ENCODE measurements around the gene SLCO1B3. TPM values are rescaled to one million over a fixed set of nuclear protein-coding genes. Genes with fewer than 3 reads are reported as not detected.

SLCO1B3 gene
- total RNA-seq, 1 donor from 2014 or later, result not detected

- Mint-ChIP-seq H3K9me3 (no peaks in the 10 kb centered on the region), H3K27me3 (ENCODE audit: low read depth) (no peaks in the 10 kb centered on the region), H3K27ac (no peak overlapping the region), H3K4me3 (no peak overlapping the region), H3K4me1 (no peaks in the 10 kb centered on the region), H3K36me3 (no peaks in the 10 kb centered on the region)
- no peak for DNase-seq (ENCODE audit: low spot score in 2 of 2, unreplicated experiment in 2 of 2)
- no peak for TF ChIP-seq CTCF (IDR thresholded peaks at IDR 0.05; ENCODE audit: unreplicated experiment)
Observed at GRCh38 chr12:20832911-20833310, 22.4 kb downstream of the SLCO1B3 start.

- no peak overlapping the region for H3K4me3 Mint-ChIP-seq
- no peaks in the 10 kb centered on the region for H3K27me3 Mint-ChIP-seq (ENCODE audit: low read depth)
- no peak for DNase-seq (ENCODE audit: low spot score in 2 of 2, unreplicated experiment in 2 of 2)
- no peaks in the 10 kb centered on the region for H3K4me1 Mint-ChIP-seq
- TF ChIP-seq CTCF (IDR thresholded peaks at IDR 0.05; ENCODE audit: unreplicated experiment), result no peak
- H3K36me3 Mint-ChIP-seq, result no peaks in the 10 kb centered on the region
- H3K9me3 Mint-ChIP-seq, result peaks cover 19% of the 10 kb centered on the region
- no peak overlapping the region for H3K27ac Mint-ChIP-seq
Observed at GRCh38 chr12:20852649-20853048, 42.1 kb downstream of the SLCO1B3 start.

DNA sequence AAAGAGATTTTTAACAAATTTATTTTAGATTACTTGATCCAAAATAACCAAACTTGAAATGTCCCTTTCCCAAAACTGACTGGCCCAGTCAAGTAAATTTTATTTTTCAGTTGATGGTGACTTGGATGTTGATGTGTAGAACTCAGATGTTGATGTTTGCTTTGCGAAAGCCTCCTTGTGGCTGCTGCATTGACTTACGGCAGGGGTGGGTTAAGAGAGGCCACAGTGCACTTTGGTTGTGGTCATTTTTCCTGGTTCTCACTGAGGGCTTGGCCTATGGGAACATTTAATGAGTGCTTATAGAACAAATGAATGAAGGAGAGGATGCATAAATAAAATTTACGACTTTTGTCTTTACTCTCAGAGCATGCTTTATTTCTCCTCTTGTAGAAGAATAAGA, 52.6 kb downstream of the SLCO1B3 start:
- DNase-seq (ENCODE audit: low spot score in 2 of 2, unreplicated experiment in 2 of 2), result no peak
- Mint-ChIP-seq H3K4me3 (no peak overlapping the region), H3K36me3 (no peaks in the 10 kb centered on the region), H3K4me1 (no peaks in the 10 kb centered on the region), H3K27me3 (ENCODE audit: low read depth) (no peaks in the 10 kb centered on the region), H3K27ac (no peak overlapping the region), H3K9me3 (no peaks in the 10 kb centered on the region)
- no peak for TF ChIP-seq CTCF (IDR thresholded peaks at IDR 0.05; ENCODE audit: unreplicated experiment)

DNA sequence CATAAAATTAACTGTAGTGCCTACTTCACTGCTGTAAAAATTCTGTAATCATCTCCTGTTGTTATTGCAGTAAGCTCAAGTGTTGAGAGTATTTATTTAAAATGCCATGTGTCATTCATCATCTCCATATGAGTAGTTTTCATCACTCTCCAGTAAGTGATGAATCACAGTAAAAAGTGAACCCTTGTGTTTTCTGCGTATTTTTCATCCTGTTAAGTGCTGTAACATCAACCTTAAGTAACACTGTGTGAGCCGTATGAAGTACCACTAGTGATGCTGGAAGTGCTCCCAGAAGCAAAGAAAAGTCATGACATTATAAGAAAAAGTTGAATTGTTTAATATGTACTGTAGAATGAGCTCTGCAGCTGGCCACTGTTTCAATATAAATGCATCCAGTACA, 55.4 kb downstream of the SLCO1B3 start:
- no peak for DNase-seq (ENCODE audit: low spot score in 2 of 2, unreplicated experiment in 2 of 2)
- TF ChIP-seq CTCF (IDR thresholded peaks at IDR 0.05; ENCODE audit: unreplicated experiment), result no peak
- Mint-ChIP-seq H3K36me3 (no peaks in the 10 kb centered on the region), H3K27me3 (ENCODE audit: low read depth) (no peaks in the 10 kb centered on the region), H3K9me3 (no peaks in the 10 kb centered on the region), H3K4me3 (no peak overlapping the region), H3K27ac (no peak overlapping the region), H3K4me1 (no peaks in the 10 kb centered on the region)

- H3K27ac Mint-ChIP-seq, result no peak overlapping the region
- H3K4me1 Mint-ChIP-seq, result no peaks in the 10 kb centered on the region
- no peaks in the 10 kb centered on the region for H3K27me3 Mint-ChIP-seq (ENCODE audit: low read depth)
Observed at GRCh38 chr12:20868277-20868676, 57.8 kb downstream of the SLCO1B3 start.

More at GRCh38 chr12:20868277-20868676, 57.8 kb downstream of the SLCO1B3 start:
- H3K4me3 Mint-ChIP-seq, result no peak overlapping the region
- DNase-seq (ENCODE audit: low spot score in 2 of 2, unreplicated experiment in 2 of 2), result no peak
- H3K36me3 Mint-ChIP-seq, result no peaks in the 10 kb centered on the region
- no peak for TF ChIP-seq CTCF (IDR thresholded peaks at IDR 0.05; ENCODE audit: unreplicated experiment)
- no peaks in the 10 kb centered on the region for H3K9me3 Mint-ChIP-seq

Data from mesothelial cell of epicardium (in vitro differentiated cells).